Kidney capillary endothelial cell (primary cell): ENCODE data around the gene FBN3.
"Not testable (repeated sequence)": the region's sequence is repeated elsewhere in the genome, so short reads cannot be mapped to it uniquely, and the experiment has no call there.

Source experiments
- DNase-seq: peaks from one replicate; pipeline ENCODE4 v3.0.0-alpha.2; 2018; ENCODE audit warnings: low spot score

Gene FBN3

GRCh38 chr19:8117991-8118390 lies 31.4 kb downstream of the FBN3 start:
- no peak for DNase-seq

DNA sequence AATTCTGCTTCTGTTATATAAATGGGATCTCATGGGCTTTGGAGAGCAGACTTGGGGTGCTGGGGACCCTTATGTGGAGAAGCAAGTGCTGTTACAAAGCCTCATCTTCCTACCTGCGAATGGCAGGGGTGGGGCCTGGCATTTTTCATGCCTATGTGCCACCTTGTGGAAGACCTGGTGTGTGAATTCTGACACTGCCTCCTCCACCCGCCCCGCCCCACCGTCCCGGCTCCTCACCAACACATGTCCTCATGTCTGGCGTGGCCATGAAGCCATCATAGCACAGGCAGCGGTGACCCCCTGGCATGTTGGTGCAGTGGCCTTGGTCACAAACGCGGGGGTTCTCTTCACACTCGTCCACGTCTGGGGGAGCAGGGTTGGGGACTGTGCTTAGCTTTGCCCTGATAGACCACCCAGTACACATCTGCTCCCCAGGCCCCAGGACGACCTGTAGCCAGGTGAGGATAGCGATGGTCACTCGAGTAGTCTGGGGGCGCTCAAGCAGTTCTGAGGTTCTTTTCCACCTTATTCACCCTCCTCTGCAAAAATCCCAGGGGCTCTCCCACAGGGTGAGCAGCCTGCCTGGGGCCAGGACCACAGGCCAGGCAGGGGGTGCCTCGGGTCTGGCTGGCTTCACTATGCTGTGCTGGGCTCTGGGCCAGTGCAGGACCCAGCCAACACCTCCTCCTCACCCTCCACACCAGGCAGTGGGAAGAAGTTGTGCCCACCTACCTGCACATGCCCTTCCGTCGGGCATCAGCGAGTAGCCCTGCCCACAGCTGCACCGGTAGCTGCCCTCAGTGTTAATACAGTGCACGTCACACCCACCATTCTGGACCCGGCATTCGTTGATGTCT lies 32.7 kb downstream of the FBN3 start:
- no peak for DNase-seq

DNA sequence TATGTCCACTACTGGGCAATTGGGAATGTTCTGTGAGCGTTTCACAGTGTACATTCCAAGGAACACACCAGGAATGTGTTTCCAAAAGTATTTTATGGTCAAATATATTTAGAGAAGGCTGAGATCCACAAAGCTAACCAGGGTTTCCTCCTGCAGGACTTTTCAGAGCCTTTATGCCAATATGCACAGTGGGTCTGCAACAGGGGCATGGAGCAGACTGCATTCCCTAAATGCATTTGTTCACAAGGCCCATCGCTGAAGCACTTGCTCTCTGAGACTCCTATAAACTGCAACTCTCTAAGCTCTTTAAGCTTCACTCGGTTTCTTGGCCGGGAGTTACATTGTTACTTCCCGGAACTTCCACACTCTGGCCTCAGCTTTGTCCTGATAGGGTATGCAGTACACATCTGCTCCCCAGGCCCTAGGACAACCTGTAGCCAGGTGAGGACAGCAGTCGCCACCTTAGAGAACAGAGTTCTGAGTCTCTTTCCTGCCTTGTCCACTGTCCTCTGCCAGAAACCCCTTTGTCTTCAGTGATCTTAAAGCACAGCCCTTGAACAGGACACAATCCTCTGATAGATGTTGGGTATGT lies 33.5 kb downstream of the FBN3 start:
- no peak for DNase-seq

DNA sequence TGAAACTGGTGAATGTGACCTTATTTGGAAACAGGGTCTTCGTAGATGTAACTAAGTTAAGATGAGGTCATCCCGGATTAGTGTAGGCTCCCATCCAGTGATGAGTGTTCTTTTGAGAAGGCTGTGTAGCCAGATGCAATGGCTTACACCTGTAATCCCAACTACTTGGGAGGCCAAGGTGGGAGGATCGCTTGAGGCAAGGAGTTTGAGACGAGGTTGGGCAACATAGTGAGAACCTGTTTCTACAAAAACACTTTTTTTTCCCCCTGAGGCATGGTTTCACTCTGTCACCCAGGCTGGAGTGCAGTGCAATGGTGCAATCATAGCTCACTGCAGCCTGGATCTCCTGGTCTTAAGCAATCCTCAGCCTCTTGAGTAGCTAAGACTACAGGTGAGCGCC lies 36.4 kb downstream of the FBN3 start:
- DNase-seq: no peak

- no peak for DNase-seq
Measured at GRCh38 chr19:8111376-8111775, 38.0 kb downstream of the FBN3 start.

DNA sequence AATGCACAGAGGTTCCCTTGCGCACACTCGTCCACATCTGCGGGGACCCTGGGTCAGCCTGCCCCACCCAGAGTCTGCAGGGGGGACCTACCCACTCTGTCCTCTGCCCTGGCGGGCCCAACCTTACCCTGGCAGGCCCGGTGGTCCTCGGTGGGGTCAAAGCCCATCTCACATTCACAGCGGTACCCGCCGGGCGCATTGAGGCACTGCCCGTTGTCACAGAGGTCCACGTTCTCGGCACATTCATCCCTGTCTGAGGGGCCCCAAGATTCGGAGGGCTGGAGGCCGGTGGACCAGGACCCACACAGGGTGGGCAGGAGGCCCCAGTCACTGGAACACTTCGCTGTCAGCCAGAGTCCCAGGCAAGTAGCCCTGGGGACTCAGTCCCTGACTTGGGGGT lies 38.5 kb downstream of the FBN3 start:
- DNase-seq: no peak

DNA sequence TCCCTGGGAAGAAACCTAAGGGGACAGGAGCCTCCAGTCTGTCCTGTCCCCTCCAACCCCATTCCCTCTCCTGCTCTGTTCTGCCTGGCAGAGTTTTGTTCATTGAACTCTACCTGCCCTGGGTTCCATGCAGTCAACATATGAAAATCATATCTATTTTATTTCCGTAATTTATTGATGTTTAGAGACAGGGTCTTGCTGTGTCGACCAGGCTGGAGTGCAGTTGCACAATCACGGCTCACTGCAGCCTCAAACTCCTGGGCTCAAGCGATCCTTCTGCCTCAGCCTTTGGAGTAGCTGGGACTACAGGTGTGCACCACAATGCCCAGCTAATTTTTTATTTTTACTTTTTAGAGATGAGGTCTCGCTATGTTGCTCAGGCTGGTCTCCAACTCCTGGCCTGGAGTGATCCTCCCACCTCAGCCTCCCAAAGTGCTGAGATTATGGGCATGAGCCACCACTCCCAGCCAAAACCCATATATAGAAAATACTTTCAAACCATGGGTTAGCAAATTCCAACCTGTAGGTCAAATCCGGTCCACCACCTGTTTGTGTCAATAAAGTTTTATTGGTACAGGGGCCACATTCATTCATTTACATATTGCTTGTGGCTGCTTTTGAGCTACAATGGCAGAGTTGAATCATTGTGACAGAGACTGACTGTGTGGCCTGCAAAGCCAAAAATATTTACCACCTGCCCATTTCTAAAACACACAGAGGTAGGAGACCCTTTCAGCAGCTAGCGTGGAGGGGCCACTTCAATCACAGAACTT lies 39.3 kb downstream of the FBN3 start:
- DNase-seq: no peak

- DNase-seq: no peak
Measured at GRCh38 chr19:8109455-8109854, 39.9 kb downstream of the FBN3 start.

GRCh38 chr19:8108560-8109445 lies 40.6 kb downstream of the FBN3 start:
- DNase-seq: peak; percentile 21

GRCh38 chr19:8107301-8107903 lies 42.0 kb downstream of the FBN3 start:
- DNase-seq: no peak

DNA sequence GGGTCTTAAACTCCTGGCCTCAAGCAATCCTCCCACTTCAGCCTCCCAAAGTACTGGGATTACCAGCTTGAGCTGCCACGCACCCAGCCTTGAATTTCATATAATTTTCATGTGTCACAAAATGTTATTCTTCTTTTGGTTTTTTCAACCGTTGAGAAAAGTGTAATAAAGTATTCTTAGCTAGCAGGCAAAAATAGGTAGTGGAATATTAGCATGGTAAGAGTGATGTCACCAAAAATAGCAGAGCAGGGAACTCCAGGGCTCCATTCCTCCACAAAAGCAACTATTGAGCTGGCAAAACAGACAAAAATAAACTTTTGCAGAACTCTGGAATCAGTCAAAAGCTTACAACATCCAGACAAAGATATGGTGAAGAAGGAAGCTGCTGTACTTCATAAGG lies 43.9 kb downstream of the FBN3 start:
- DNase-seq: no peak

DNA sequence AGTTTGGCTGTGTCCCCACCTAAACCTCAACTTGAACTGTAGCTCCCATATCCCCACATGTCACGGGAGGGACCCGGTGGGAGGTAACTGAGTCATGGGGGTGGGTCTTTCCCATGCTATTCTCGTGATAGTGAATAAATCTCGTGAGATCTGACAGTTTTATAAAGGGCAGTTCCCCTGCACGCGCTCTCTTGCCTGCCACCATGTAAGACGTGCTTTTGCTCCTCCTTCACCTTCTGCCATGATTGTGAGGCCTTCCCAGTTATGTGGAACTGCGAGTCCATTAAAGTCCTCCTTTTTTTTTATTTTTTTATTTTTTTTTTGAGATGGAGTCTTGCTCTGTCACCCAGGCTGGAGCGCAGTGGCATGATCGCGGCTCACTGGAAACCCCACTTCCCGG lies 47.5 kb downstream of the FBN3 start:
- not testable (repeated sequence) for DNase-seq

GRCh38 chr19:8101311-8101710 lies 48.1 kb downstream of the FBN3 start:
- DNase-seq: no peak

- DNase-seq: no peak
Measured at GRCh38 chr19:8097681-8098567, 51.5 kb downstream of the FBN3 start.

- no peak for DNase-seq
Measured at GRCh38 chr19:8097198-8097597, 52.2 kb downstream of the FBN3 start.

DNA sequence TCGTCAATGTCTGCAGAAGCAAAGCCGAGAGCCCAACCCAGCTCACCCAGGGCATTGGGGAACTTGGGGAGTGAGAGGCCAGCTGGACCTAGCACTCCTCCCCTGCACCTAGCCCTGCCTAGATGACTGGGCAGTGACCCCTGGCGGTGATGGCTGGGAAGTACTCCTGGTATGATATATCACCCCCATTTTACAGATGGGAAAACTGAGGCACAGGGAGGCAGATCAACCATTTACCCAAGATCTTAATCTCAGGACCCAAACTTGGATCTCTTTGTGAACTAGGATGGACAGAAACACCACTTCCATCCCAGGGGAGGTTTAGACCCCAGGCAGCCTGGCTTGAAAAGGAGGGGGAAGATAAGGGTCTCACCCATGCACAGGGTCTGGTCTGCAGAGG lies 53.3 kb downstream of the FBN3 start:
- DNase-seq: no peak

DNA sequence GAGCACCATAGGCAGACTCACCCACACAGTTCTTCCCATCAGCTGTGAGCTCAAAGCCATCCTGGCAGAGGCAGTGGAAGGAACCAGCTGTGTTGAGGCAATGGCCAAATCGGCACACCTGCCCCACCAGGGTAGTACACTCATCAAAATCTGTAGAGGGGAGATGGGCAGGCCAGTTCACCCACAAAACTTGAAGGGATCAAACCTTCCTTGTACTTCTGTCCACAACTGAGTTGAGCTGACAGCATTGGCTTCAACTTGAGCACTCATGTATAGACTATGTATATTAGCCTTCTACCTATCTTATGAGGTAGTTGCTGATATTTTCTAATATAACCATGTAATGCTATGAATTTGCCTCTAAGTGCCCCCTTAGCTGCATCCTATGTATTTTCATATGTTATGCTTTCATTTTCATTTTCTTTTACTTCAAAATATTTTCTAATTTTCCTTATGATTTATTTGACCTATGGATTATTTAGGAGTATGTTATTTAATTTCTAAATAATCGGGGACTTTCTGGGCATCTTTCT lies 54.0 kb downstream of the FBN3 start:
- DNase-seq: no peak

- no peak for DNase-seq
Measured at GRCh38 chr19:8094336-8094735, 55.1 kb downstream of the FBN3 start.

DNA sequence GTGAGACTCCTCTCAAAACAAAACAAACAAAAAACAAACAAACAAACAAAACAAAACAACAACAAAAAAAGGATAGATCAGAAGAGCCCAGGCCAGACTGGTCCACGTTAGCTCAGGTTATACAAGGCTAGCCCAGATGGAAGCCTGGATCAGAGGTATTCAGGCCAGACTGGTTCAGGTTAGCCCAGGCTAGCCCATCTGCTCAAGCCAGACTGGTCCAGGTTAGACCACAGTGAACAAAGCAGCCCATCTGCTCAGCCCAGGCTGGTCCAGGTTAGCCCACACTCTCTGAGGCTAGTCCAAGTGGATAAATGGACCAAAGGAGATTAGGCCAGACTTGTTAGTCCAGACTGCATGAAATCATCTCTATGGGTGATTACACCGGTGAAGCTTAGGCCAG lies 55.7 kb downstream of the FBN3 start:
- DNase-seq: no peak

DNA sequence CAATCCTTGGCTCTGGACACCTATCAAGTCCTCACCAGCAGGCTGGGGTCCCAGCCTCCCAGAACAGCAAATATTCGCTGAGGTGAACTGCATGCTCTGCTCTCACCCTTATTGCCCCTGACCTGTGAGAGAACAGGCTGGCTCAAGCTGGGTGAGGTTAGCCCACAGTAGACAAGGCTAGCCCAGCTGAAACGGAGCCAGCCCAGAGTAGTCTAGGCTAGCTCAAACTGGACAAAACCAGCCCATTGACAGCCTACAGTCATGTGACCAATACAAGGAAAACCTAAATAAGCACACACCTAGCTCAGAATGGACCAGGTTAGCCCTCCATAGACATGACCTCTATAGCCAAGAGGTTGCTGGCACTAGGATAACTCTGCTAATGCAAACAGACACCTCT lies 58.4 kb downstream of the FBN3 start:
- DNase-seq: no peak
